Activated T-cell treated with anti-CD3 and anti-CD28 coated beads, Interleukin-2, amount 50 U/mL, for 72 hours (primary cell): ENCODE measurements around the gene ALG9. TPM values are rescaled to one million over a fixed set of nuclear protein-coding genes. Genes with fewer than 3 reads are reported as not detected.
"Not testable (repeated sequence)": the region's sequence is repeated elsewhere in the genome, so short reads cannot be mapped to it uniquely, and the experiment has no call there.

Source experiments
- ATAC-seq, 2 donors: fragments of 150-1000 bp; cut with Tn5 transposase; replicated peaks in 1 of 2; 2 replicates each; pipeline ENCODE4 v1.10.0; 2021; ENCODE audit warnings: moderate library complexity in 2 of 2, mild to moderate bottlenecking in 1 of 2
- DNase-seq, 2 donors: peaks; one replicate each; pipeline ENCODE4 v3.0.0; 2021 to 2022; ENCODE audit warnings: mixed read lengths in 1 of 2
- H3K27ac Mint-ChIP-seq: one replicate; pipeline ENCODE4 v1.8.0; 2022; ENCODE audit warnings: mild to moderate bottlenecking, moderate library complexity, mixed read lengths
- H3K27me3 Mint-ChIP-seq: one replicate; pipeline ENCODE4 v1.8.0; 2022; ENCODE audit warnings: low read depth, mixed read lengths
- H3K36me3 Mint-ChIP-seq, 2 donors: one replicate each; pipeline ENCODE4 v1.8.0; 2022; ENCODE audit warnings: mixed read lengths in 2 of 2, mild to moderate bottlenecking in 1 of 2; ENCODE audit not compliant: insufficient read depth in 2 of 2
- H3K4me1 Mint-ChIP-seq: one replicate; pipeline ENCODE4 v1.8.0; 2022; ENCODE audit warnings: low read depth, mixed read lengths
- H3K4me3 Mint-ChIP-seq, 2 donors: one replicate each; pipeline ENCODE4 v1.8.0; 2022; ENCODE audit warnings: mild to moderate bottlenecking in 2 of 2, mixed read lengths in 2 of 2, moderate library complexity in 2 of 2
- H3K9me3 Mint-ChIP-seq, 2 donors: one replicate each; pipeline ENCODE4 v1.8.0; 2022; ENCODE audit warnings: mixed read lengths in 2 of 2
- total RNA-seq, 2 donors: library from RNA; stranded (reverse); gene quantifications; one replicate each; pipeline ENCODE4 v1.2.3, GENCODE V29; 2022

The ALG9 gene
- total RNA-seq, 2 donors from 2014 or later, result 46.1 to 52.5 TPM

GRCh38 chr11:111778047-111778558 is 93.3 kb downstream of the ALG9 start:
- no peak overlapping the region for H3K27ac Mint-ChIP-seq
- no peak overlapping the region for H3K4me3 Mint-ChIP-seq
- DNase-seq (no peak), ATAC-seq (no peak)
- H3K36me3 Mint-ChIP-seq, result no peaks in the 10 kb centered on the region
- no peaks in the 10 kb centered on the region for H3K4me1 Mint-ChIP-seq
- no peaks in the 10 kb centered on the region for H3K9me3 Mint-ChIP-seq
- H3K27me3 Mint-ChIP-seq, result no peaks in the 10 kb centered on the region

GRCh38 chr11:111777094-111778046 is 94.0 kb downstream of the ALG9 start:
- Mint-ChIP-seq H3K27me3 (no peaks in the 10 kb centered on the region), H3K9me3 (no peaks in the 10 kb centered on the region), H3K36me3 (no peaks in the 10 kb centered on the region), H3K27ac (no peak overlapping the region), H3K4me3 (no peak overlapping the region), H3K4me1 (no peaks in the 10 kb centered on the region)
- ATAC-seq, result peak; percentile 82 to 89
- DNase-seq, result peak; percentile 16 to 31

- ATAC-seq, result no peak
- no peak for DNase-seq
- Mint-ChIP-seq H3K4me1 (no peaks in the 10 kb centered on the region), H3K9me3 (no peaks in the 10 kb centered on the region), H3K27me3 (no peaks in the 10 kb centered on the region), H3K27ac (no peak overlapping the region), H3K36me3 (no peaks in the 10 kb centered on the region), H3K4me3 (no peak overlapping the region)
Measured at GRCh38 chr11:111776398-111777093, 94.8 kb downstream of the ALG9 start.

- Mint-ChIP-seq H3K36me3 (no peaks in the 10 kb centered on the region), H3K27me3 (no peaks in the 10 kb centered on the region), H3K4me3 (no peak overlapping the region), H3K4me1 (no peaks in the 10 kb centered on the region), H3K9me3 (no peaks in the 10 kb centered on the region), H3K27ac (no peak overlapping the region)
- DNase-seq (no peak), ATAC-seq (no peak)
Measured at GRCh38 chr11:111774955-111775710, 96.2 kb downstream of the ALG9 start.

GRCh38 chr11:111772535-111772934 is 98.8 kb downstream of the ALG9 start:
- no peaks in the 10 kb centered on the region for H3K4me1 Mint-ChIP-seq
- no peaks in the 10 kb centered on the region for H3K36me3 Mint-ChIP-seq
- no peaks in the 10 kb centered on the region for H3K27me3 Mint-ChIP-seq
- ATAC-seq, result no peak
- no peak overlapping the region for H3K27ac Mint-ChIP-seq
- no peaks in the 10 kb centered on the region for H3K9me3 Mint-ChIP-seq
- no peak overlapping the region for H3K4me3 Mint-ChIP-seq
- DNase-seq, result no peak

GRCh38 chr11:111771205-111771604 is 100.2 kb downstream of the ALG9 start:
- not testable (repeated sequence) for H3K9me3 Mint-ChIP-seq, H3K36me3 Mint-ChIP-seq, H3K4me1 Mint-ChIP-seq, ATAC-seq, H3K4me3 Mint-ChIP-seq, DNase-seq, H3K27me3 Mint-ChIP-seq, H3K27ac Mint-ChIP-seq

- H3K27ac Mint-ChIP-seq, result no peak overlapping the region
- H3K9me3 Mint-ChIP-seq, result no peaks in the 10 kb centered on the region
- H3K4me3 Mint-ChIP-seq, result no peak overlapping the region
- ATAC-seq (no peak), DNase-seq (no peak)
- no peaks in the 10 kb centered on the region for H3K27me3 Mint-ChIP-seq
- peaks cover 7% of the 10 kb centered on the region for H3K4me1 Mint-ChIP-seq
- H3K36me3 Mint-ChIP-seq, result peaks cover 2% of the 10 kb centered on the region in 2 donors
Measured at GRCh38 chr11:111770581-111771134, 100.7 kb downstream of the ALG9 start.

- H3K4me1 Mint-ChIP-seq, result peaks cover 36% of the 10 kb centered on the region
- no peak for ATAC-seq
- H3K27me3 Mint-ChIP-seq, result no peaks in the 10 kb centered on the region
- no peaks in the 10 kb centered on the region for H3K9me3 Mint-ChIP-seq
- peaks cover 10 to 22% of the 10 kb centered on the region in 2 donors for H3K36me3 Mint-ChIP-seq
- H3K27ac Mint-ChIP-seq, result peak overlapping the region; percentile 69
- H3K4me3 Mint-ChIP-seq, result peak overlapping the region; percentile 95 to 99
- DNase-seq, result no peak
Measured at GRCh38 chr11:111766834-111767142, 104.6 kb downstream of the ALG9 start.

GRCh38 chr11:111765984-111766833 is 105.2 kb downstream of the ALG9 start, which contains the start of gene PPP2R1B:
Gene PPP2R1B (minus strand): TSS chr11:111766389. CDS start chr11:111766361, 28 bp downstream.
- Mint-ChIP-seq H3K9me3 (no peaks in the 10 kb centered on the region), H3K36me3 (peaks cover 12 to 24% of the 10 kb centered on the region in 2 donors), H3K27me3 (no peaks in the 10 kb centered on the region), H3K27ac (peak within 1 kb of the TSS; percentile 98), H3K4me1 (peaks cover 36% of the 10 kb centered on the region), H3K4me3 (peak within 1 kb of the TSS; percentile 95 to 99)
- ATAC-seq, result peak; percentile 95 to 98
- DNase-seq, result peak; percentile 78 to 80

GRCh38 chr11:111765320-111765983 is 105.9 kb downstream of the ALG9 start:
- ATAC-seq (no peak), DNase-seq (no peak)
- Mint-ChIP-seq H3K27me3 (no peaks in the 10 kb centered on the region), H3K4me1 (peaks cover 36% of the 10 kb centered on the region), H3K27ac (peak overlapping the region; percentile 92), H3K4me3 (peak overlapping the region; percentile 95 to 99), H3K9me3 (no peaks in the 10 kb centered on the region), H3K36me3 (peaks cover 15 to 24% of the 10 kb centered on the region in 2 donors)

GRCh38 chr11:111764621-111765020 is 106.8 kb downstream of the ALG9 start:
- H3K4me3 Mint-ChIP-seq, result peak overlapping the region; percentile 95 to 99

More at GRCh38 chr11:111764621-111765020, 106.8 kb downstream of the ALG9 start:
- Mint-ChIP-seq H3K27me3 (no peaks in the 10 kb centered on the region), H3K9me3 (no peaks in the 10 kb centered on the region), H3K27ac (no peak overlapping the region), H3K4me1 (peaks cover 36% of the 10 kb centered on the region), H3K36me3 (peaks cover 15 to 24% of the 10 kb centered on the region in 2 donors)
- DNase-seq (no peak), ATAC-seq (no peak)
